Stimulated activated CD8-positive, alpha-beta memory T cell treated with anti-CD3 and anti-CD28 coated beads, Interleukin-12 subunit alpha, Interleukin-12 subunit beta, amount 100 ng/mL, for 24 hours (primary cell): Measurements from ENCODE around the gene CHRNA3.
"Not testable (repeated sequence)": the region's sequence is repeated elsewhere in the genome, so short reads cannot be mapped to it uniquely, and the experiment has no call there.

Source experiments
- DNase-seq: peaks from one replicate; pipeline ENCODE4 v3.0.0-alpha.2; 2020; ENCODE audit errors: extremely low read depth

The CHRNA3 gene

GRCh38 chr15:78560201-78560600 lies 60.6 kb downstream of the CHRNA3 start:
- not testable (repeated sequence) for DNase-seq

GRCh38 chr15:78552597-78552996 lies 68.2 kb downstream of the CHRNA3 start:
- DNase-seq: no peak

- DNase-seq: no peak
These were observed 68.9 kb downstream of the CHRNA3 start for GRCh38 chr15:78551902-78552301.

- DNase-seq: no peak
These were observed 70.0 kb downstream of the CHRNA3 start for GRCh38 chr15:78550815-78551214.

GRCh38 chr15:78550194-78550593 lies 70.6 kb downstream of the CHRNA3 start:
- no peak for DNase-seq
